DMS 273 (cell line): ENCODE data around the gene ASTN2.

Experiments
- DNase-seq: peaks from one replicate; lab custom pipeline; 2025; ENCODE audit not compliant: unreplicated experiment; lab: John Stamatoyannopoulos, UW

Gene ASTN2

DNA sequence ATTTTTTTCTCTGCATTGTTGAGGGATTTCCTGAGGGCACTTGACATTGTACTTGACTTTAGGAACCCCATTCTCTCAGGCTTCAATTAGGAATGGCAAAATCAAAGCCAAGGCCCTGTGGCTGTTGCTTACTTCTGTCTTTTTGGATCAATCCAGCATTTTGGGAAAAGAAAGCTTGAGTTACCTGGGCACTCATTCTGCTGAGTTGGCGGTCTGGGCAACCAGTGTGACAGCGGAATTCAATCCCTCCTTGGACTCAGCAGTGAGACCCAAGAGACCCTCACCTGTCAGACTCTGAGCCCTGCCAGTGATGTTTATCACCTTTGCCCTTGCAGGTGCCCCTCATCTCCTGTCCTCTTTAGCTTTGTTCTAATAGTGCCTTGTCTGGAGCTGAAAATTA lies 1036.0 kb downstream of the ASTN2 start:
- no peak for DNase-seq

DNA sequence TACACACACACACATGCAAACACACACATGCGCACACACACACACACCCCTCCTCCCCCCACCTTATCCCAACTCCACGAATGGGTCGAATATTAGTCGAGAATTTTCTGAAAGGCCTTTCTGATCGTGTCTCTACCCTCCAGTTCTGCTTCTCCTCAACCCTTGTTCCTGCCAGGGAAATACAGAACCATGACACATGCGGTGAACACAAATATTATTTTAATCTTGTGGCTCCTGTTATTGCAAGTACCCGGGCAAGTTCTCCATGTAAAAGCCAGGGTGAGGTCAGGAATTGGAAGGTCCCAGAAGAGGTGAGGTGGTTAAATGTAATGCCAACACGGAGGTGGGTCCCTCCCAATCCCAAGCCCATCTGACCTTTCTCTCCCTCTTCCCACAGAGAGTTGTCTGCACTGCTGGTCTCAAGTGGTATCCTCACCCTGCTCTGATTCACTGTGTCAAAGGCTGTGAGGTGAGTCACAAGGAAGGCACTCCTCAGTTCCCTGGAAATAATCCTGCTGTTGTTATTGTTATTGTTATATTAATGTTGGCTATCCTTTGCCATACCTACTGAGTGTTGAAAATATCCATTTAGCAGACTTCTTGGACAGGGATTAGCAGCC lies 1037.6 kb downstream of the ASTN2 start:
- DNase-seq, result no peak
